AG04450 (cell line): ENCODE measurements around the gene OSBPL1A. TPM values are rescaled to one million over a fixed set of nuclear protein-coding genes. Genes with fewer than 3 reads are reported as not detected.

Source experiments
- CTCF ChIA-PET: fragments of 300-600, 350-600 bp; formaldehyde crosslinking; extraction: SDS; loops from one replicate; lab custom pipeline; 2022; ENCODE audit warnings: antibody characterized with exemption, inconsistent platforms; lab: Charles Lee
- POLR2A ChIA-PET: fragments of 350-600 bp; formaldehyde crosslinking; extraction: SDS; loops from one replicate; lab custom pipeline; 2021; ENCODE audit warnings: antibody characterized with exemption, inconsistent platforms; lab: Yijun Ruan, JAX
- DNase-seq: peaks from one replicate; pipeline ENCODE4 v3.0.0-alpha.2; 2011; ENCODE audit warnings: low read depth, low spot score
- H3K27ac ChIP-seq: one replicate; pipeline ENCODE4 v1.5.1; 2012; ENCODE audit warnings: low read depth, low read length, control low read depth
- H3K27me3 ChIP-seq: one replicate; pipeline ENCODE4 v1.6.0; 2012; ENCODE audit warnings: low read length; ENCODE audit not compliant: control insufficient read depth, insufficient read depth
- H3K4me3 ChIP-seq: 2 replicates; pipeline ENCODE4 v1.5.1; 2011; ENCODE audit warnings: mild to moderate bottlenecking, low read depth, low read length, control low read depth
- H3K9me3 ChIP-seq: 2 replicates; pipeline ENCODE4 v1.5.1; 2012; ENCODE audit warnings: low read length; ENCODE audit not compliant: control insufficient read depth, insufficient read depth
- polyA plus RNA-seq: library from polyadenylated mRNA; depleted of rRNA; stranded (reverse); fragments of >200 nt; gene quantifications from 2 replicates; pipeline ENCODE4 v1.2.3, GENCODE V29; 2011
- TF ChIP-seq, protein P1 (sequence below): IDR thresholded peaks from 2 replicates; pipeline ENCODE4 v1.5.1; 2011; ENCODE audit warnings: low read depth, low read length, control low read depth, inconsistent platforms

Gene OSBPL1A
- polyA plus RNA-seq, 1 experiment = 56.1 TPM

GRCh38 chr18:24267878-24268277, 129.7 kb downstream of the OSBPL1A start:
- H3K4me3 ChIP-seq = no peak overlapping the region
- ChIA-PET CTCF (no interaction called here), POLR2A (interaction anchor here (0.8 kb wide), 1 partner anchor 39 kb away, joined by 4 read pairs; no protein-coding TSS in a partner anchor)
- no peak for DNase-seq
- peaks cover 2% of the 10 kb centered on the region; the same call in 1 of the 2 replicates for H3K9me3 ChIP-seq
- TF ChIP-seq, protein P1, sequence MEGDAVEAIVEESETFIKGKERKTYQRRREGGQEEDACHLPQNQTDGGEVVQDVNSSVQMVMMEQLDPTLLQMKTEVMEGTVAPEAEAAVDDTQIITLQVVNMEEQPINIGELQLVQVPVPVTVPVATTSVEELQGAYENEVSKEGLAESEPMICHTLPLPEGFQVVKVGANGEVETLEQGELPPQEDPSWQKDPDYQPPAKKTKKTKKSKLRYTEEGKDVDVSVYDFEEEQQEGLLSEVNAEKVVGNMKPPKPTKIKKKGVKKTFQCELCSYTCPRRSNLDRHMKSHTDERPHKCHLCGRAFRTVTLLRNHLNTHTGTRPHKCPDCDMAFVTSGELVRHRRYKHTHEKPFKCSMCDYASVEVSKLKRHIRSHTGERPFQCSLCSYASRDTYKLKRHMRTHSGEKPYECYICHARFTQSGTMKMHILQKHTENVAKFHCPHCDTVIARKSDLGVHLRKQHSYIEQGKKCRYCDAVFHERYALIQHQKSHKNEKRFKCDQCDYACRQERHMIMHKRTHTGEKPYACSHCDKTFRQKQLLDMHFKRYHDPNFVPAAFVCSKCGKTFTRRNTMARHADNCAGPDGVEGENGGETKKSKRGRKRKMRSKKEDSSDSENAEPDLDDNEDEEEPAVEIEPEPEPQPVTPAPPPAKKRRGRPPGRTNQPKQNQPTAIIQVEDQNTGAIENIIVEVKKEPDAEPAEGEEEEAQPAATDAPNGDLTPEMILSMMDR = no peak
- H3K27me3 ChIP-seq = no peaks in the 10 kb centered on the region
- H3K27ac ChIP-seq = no peak overlapping the region

DNA sequence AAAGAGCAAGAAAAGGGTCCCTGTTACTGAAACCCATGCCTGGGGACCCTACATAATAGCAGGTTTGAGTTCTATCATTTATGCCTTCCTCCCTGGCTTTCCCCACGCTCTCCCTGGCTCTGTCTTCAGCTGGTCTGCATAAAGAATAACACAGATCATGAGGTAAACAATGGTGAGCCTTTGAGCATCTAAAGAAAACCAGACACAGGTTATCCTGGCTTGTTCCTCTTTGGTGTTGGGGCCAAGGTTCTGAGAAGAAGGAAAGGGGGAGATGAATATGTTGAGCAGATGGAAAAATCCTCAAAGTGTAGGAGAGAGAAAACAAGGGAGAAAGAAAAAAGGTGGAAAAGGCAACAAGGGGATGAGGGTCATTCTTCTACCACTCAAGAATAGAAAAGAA, 131.5 kb downstream of the OSBPL1A start:
- Histone ChIP-seq H3K27me3 (no peaks in the 10 kb centered on the region), H3K9me3 (no peaks in the 10 kb centered on the region; the same call in 1 of the 2 replicates), H3K4me3 (no peak overlapping the region), H3K27ac (no peak overlapping the region)
- POLR2A ChIA-PET = no interaction called here
- no peak for DNase-seq
- TF ChIP-seq, protein P1 = no peak
- CTCF ChIA-PET = no interaction called here

DNA sequence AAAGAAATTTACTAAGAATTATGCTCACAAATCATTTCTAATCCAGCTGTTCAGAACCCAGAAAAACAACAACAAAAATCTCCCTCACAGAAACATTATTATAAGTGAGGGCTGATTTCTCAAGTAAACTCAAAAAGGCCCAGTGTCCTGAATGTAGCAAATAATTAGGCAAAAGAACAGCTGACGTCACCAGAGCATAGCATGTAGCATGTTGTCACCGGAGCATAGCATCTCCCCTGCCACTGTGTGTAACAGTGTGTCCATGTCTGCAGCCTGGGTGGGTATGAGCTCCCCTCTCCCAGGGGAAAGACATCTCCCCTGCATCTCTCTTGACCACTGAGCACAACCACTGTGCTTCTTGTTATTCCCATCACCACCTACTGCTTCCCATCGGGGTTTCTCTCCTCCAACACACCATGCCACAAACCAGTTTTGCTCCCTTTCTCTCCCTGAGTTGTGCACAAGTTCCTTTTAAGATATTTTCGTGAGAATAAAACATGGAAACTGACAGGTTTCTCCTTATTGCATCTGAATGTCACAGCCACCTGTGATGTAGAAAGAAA, 132.0 kb downstream of the OSBPL1A start:
- no peak overlapping the region for H3K4me3 ChIP-seq
- H3K9me3 ChIP-seq = no peaks in the 10 kb centered on the region
- H3K27me3 ChIP-seq = no peaks in the 10 kb centered on the region
- TF ChIP-seq, protein P1 = no peak
- DNase-seq = no peak
- no peak overlapping the region for H3K27ac ChIP-seq
- ChIA-PET CTCF (no interaction called here), POLR2A (no interaction called here)

DNA sequence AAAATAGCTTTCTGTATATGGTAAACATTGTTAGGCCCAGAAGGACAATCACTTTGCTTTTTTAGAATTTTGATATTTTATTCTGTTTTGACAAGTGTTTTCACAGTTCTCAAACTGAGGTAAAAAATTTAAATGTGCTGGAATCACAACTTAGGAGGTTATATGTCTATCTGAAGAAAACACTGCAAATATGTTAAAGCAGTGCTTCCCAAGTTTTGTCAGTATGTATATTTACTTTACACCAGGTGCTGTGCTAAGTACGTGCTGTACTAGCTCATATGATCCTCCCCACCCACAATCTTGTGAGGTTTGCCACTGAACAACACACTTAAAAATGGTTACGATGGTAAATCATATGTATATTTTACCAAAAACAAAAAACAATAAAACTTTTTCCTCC, 134.6 kb downstream of the OSBPL1A start:
- POLR2A ChIA-PET = no interaction called here
- H3K4me3 ChIP-seq = no peak overlapping the region
- CTCF ChIA-PET = interaction anchor here (1.0 kb wide), 1 partner anchor 97 kb away, joined by 3 read pairs; no protein-coding TSS in a partner anchor
- no peak for DNase-seq
- TF ChIP-seq, protein P1 = no peak
- no peaks in the 10 kb centered on the region for H3K27me3 ChIP-seq
- H3K27ac ChIP-seq = no peak overlapping the region
- no peaks in the 10 kb centered on the region for H3K9me3 ChIP-seq

DNA sequence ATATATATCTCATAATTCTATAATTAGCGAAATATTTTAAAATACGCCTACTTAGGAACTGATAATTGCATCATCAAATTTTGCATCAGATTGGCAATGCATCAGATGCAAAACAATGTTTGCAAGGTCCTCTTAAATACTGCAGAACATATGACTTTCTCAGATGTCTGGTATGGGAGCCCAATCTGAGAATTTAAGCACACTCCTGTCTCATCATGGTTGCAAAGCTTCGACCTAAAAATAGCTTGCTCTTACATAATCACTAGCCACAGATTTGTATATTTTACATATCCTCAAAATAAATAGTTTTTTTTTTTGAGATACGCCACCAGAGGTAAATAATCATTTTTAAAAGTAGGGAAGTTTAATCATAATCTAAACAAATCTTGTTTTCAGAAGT, 135.5 kb downstream of the OSBPL1A start:
- DNase-seq = peak; percentile 38
- TF ChIP-seq, protein P1 = no peak
- no peak overlapping the region for H3K4me3 ChIP-seq
- no peaks in the 10 kb centered on the region for H3K9me3 ChIP-seq
- CTCF ChIA-PET = interaction anchor here (1.0 to 1.3 kb wide), 2 partner anchors 8 to 98 kb away, joined by 3 to 5 read pairs; no protein-coding TSS in a partner anchor
- H3K27me3 ChIP-seq = no peaks in the 10 kb centered on the region
- H3K27ac ChIP-seq = no peak overlapping the region
- POLR2A ChIA-PET = no interaction called here
